ENCODE measurements around the gene CCL23. TPM values are rescaled to one million over a fixed set of nuclear protein-coding genes. Genes with fewer than 3 reads are reported as not detected.

Gene CCL23
- total RNA-seq, 2 experiments from 2014 or later, result not detected

DNA sequence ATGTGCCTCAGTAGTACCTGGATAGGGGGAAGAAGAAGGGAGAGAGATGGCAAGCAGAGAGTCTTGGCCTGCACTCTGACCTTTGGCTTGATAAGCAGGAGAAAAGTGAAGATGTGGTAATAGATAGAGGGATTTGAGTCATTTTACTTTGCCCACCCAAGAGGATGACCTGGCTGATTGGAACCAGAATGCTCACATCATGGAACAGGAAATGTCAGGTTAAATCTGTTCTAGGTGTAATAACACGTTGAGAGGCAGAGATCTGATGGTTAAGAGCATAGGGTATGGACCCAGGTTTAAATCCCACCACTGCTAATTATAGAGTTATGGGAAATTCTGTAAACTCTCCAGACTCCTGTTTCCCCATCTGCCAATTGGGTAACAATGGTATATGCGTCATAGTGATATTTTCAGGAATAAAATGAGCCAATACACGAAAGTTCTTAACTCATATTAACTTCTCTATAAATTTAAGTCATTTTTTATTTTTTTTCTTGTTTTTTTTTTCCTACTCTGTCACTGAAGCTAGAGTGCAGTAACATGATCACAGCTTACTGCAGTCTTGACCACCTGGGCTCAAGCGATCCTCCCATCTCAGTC, 38.2 kb upstream of the CCL23 start:
- POLR2A ChIA-PET, result no interaction called here
- no peak for TF ChIP-seq EZH2phosphoT487 (IDR thresholded peaks at IDR 0.05; ENCODE audit: borderline replicate concordance, low read depth, low read length)
- TF ChIP-seq, protein P1, sequence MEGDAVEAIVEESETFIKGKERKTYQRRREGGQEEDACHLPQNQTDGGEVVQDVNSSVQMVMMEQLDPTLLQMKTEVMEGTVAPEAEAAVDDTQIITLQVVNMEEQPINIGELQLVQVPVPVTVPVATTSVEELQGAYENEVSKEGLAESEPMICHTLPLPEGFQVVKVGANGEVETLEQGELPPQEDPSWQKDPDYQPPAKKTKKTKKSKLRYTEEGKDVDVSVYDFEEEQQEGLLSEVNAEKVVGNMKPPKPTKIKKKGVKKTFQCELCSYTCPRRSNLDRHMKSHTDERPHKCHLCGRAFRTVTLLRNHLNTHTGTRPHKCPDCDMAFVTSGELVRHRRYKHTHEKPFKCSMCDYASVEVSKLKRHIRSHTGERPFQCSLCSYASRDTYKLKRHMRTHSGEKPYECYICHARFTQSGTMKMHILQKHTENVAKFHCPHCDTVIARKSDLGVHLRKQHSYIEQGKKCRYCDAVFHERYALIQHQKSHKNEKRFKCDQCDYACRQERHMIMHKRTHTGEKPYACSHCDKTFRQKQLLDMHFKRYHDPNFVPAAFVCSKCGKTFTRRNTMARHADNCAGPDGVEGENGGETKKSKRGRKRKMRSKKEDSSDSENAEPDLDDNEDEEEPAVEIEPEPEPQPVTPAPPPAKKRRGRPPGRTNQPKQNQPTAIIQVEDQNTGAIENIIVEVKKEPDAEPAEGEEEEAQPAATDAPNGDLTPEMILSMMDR (conservative IDR thresholded peaks at IDR 0.05; ENCODE audit: low read length), result no peak
- DNase-seq (ENCODE audit: low spot score), result no peak

DNA sequence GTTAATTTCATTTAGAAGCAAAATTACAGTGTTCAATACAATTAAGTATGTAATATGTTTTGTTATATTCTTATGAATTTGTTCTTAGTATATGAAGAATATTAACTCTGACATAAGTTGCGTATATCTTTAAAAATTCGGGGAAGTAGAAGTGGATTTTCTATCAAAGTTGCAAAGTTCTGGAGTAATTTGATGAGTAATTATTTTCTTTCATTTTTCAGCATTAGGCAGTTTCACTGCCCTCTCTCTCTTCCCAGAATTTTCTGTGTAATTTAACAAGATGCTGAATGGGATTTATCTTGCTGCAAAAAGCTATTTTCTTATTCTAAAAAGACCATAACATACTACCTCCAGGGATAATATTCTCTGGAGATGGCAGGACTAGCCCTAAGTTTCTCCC, 37.4 kb upstream of the CCL23 start:
- Histone ChIP-seq H3K9me3 (ENCODE audit: low read length) (no peaks in the 10 kb centered on the region), H3K36me3 (ENCODE audit: insufficient read depth, low read length) (no peaks in the 10 kb centered on the region), H3K79me2 (ENCODE audit: insufficient read depth, low read depth, low read length) (no peaks in the 10 kb centered on the region), H2AFZ (ENCODE audit: low read length) (no peak overlapping the region), H3K4me3 (ENCODE audit: low read depth, low read length, poor library complexity, severe bottlenecking) (no peak overlapping the region), H3K9me2 (ENCODE audit: insufficient read depth, low read length) (no peaks in the 10 kb centered on the region), H4K20me1 (ENCODE audit: insufficient read depth, low read length) (no peaks in the 10 kb centered on the region), H3K27ac (ENCODE audit: low read depth, low read length, poor library complexity, severe bottlenecking) (no peak overlapping the region), H3K4me1 (ENCODE audit: insufficient read depth, low read length, poor library complexity, severe bottlenecking) (no peaks in the 10 kb centered on the region), H3K4me2 (ENCODE audit: low read length) (no peak overlapping the region)
- POLR2A ChIA-PET, result no interaction called here
- TF ChIP-seq, protein P1 (conservative IDR thresholded peaks at IDR 0.05; ENCODE audit: low read length), result no peak
- TF ChIP-seq EZH2phosphoT487 (IDR thresholded peaks at IDR 0.05; ENCODE audit: borderline replicate concordance, low read depth, low read length), result no peak
- DNase-seq (ENCODE audit: low spot score), result no peak
- no TSS peak for BruUV-seq (replicated peaks)
- CTCF ChIA-PET (ENCODE audit: unreplicated experiment), result no interaction called here
- intact Hi-C loops (cut with micrococcal nuclease; ENCODE audit: unreplicated experiment), result no loop called here

More for the DNA sequence above, 38.2 kb upstream of the CCL23 start:
- Histone ChIP-seq H3K4me1 (ENCODE audit: insufficient read depth, low read length, poor library complexity, severe bottlenecking) (no peaks in the 10 kb centered on the region), H3K79me2 (ENCODE audit: insufficient read depth, low read depth, low read length) (no peaks in the 10 kb centered on the region), H2AFZ (ENCODE audit: low read length) (no peak overlapping the region), H3K27ac (ENCODE audit: low read depth, low read length, poor library complexity, severe bottlenecking) (no peak overlapping the region), H4K20me1 (ENCODE audit: insufficient read depth, low read length) (no peaks in the 10 kb centered on the region), H3K4me3 (ENCODE audit: low read depth, low read length, poor library complexity, severe bottlenecking) (no peak overlapping the region), H3K9me2 (ENCODE audit: insufficient read depth, low read length) (no peaks in the 10 kb centered on the region), H3K36me3 (ENCODE audit: insufficient read depth, low read length) (no peaks in the 10 kb centered on the region), H3K9me3 (ENCODE audit: low read length) (no peaks in the 10 kb centered on the region), H3K4me2 (ENCODE audit: low read length) (no peak overlapping the region)
- intact Hi-C loops (cut with micrococcal nuclease; ENCODE audit: unreplicated experiment), result no loop called here
- CTCF ChIA-PET (ENCODE audit: unreplicated experiment), result no interaction called here
- no TSS peak for BruUV-seq (replicated peaks)

GRCh38 chr17:36049643-36050042, 31.9 kb upstream of the CCL23 start:
- Histone ChIP-seq H3K9me2 (ENCODE audit: insufficient read depth, low read length) (no peaks in the 10 kb centered on the region), H2AFZ (ENCODE audit: low read length) (no peak overlapping the region), H3K9me3 (ENCODE audit: low read length) (no peaks in the 10 kb centered on the region), H3K79me2 (ENCODE audit: insufficient read depth, low read depth, low read length) (no peaks in the 10 kb centered on the region), H3K4me1 (ENCODE audit: insufficient read depth, low read length, poor library complexity, severe bottlenecking) (no peaks in the 10 kb centered on the region), H4K20me1 (ENCODE audit: insufficient read depth, low read length) (no peaks in the 10 kb centered on the region), H3K4me3 (ENCODE audit: low read depth, low read length, poor library complexity, severe bottlenecking) (no peak overlapping the region), H3K4me2 (ENCODE audit: low read length) (no peak overlapping the region), H3K36me3 (ENCODE audit: insufficient read depth, low read length) (no peaks in the 10 kb centered on the region), H3K27ac (ENCODE audit: low read depth, low read length, poor library complexity, severe bottlenecking) (no peak overlapping the region)
- intact Hi-C loops (cut with micrococcal nuclease; ENCODE audit: unreplicated experiment), result no loop called here
- no TSS peak for BruUV-seq (replicated peaks)
- ChIA-PET CTCF (ENCODE audit: unreplicated experiment) (no interaction called here), POLR2A (no interaction called here)
- TF ChIP-seq EZH2phosphoT487 (IDR thresholded peaks at IDR 0.05; ENCODE audit: borderline replicate concordance, low read depth, low read length), result no peak
- TF ChIP-seq, protein P1 (conservative IDR thresholded peaks at IDR 0.05; ENCODE audit: low read length), result no peak
- no peak for DNase-seq (ENCODE audit: low spot score)

Measured in OCI-LY7 (cell line).